Endodermal cell (in vitro differentiated cells): ENCODE data around the gene HSPA4L. TPM values are rescaled to one million over a fixed set of nuclear protein-coding genes. Genes with fewer than 3 reads are reported as not detected.
A peak's percentile ranks its signal among the peaks of the same experiment; 100 is the strongest.

Experiments
- DNase-seq: peaks from one replicate; pipeline ENCODE4 v3.0.0-alpha.2; 2017
- H3K27ac ChIP-seq: 2 replicates; pipeline ENCODE4 v1.5.1; 2013; ENCODE audit warnings: mild to moderate bottlenecking, low read depth, low read length, moderate library complexity
- H3K27me3 ChIP-seq: 2 replicates; pipeline ENCODE4 v1.6.1; 2013; ENCODE audit warnings: mild to moderate bottlenecking, low read length, moderate library complexity; ENCODE audit not compliant: insufficient read depth, control insufficient read depth, poor library complexity, severe bottlenecking
- H3K36me3 ChIP-seq: 2 replicates; pipeline ENCODE4 v1.7.0; 2013; ENCODE audit warnings: mild to moderate bottlenecking, low read length, moderate library complexity; ENCODE audit not compliant: control insufficient read depth, insufficient read depth
- H3K4me1 ChIP-seq: one replicate; pipeline ENCODE4 v1.7.0; 2013; ENCODE audit warnings: low read length; ENCODE audit not compliant: control insufficient read depth, insufficient read depth
- H3K4me3 ChIP-seq: 2 replicates; pipeline ENCODE4 v1.5.1; 2013; ENCODE audit warnings: mild to moderate bottlenecking, low read length, moderate library complexity
- H3K9ac ChIP-seq: 2 replicates; pipeline ENCODE4 v1.6.1; 2013; ENCODE audit warnings: mild to moderate bottlenecking, low read length, moderate library complexity; ENCODE audit not compliant: poor library complexity, severe bottlenecking; ENCODE audit errors: extremely low read depth
- H3K9me3 ChIP-seq: 2 replicates; pipeline ENCODE4 v1.6.1; 2013; ENCODE audit warnings: mild to moderate bottlenecking, low read length, moderate library complexity; ENCODE audit not compliant: control insufficient read depth
- H3K27ac Mint-ChIP-seq: 2 replicates; pipeline ENCODE4 v1.8.0; 2020; ENCODE audit warnings: mixed read lengths
- H3K27me3 Mint-ChIP-seq: 2 replicates; pipeline ENCODE4 v1.8.0; 2021; ENCODE audit warnings: mild to moderate bottlenecking, mixed read lengths; ENCODE audit not compliant: insufficient read depth
- H3K36me3 Mint-ChIP-seq: 2 replicates; pipeline ENCODE4 v1.8.0; 2020; ENCODE audit warnings: low read depth, mixed read lengths
- H3K4me1 Mint-ChIP-seq: 2 replicates; pipeline ENCODE4 v1.8.0; 2020; ENCODE audit warnings: mixed read lengths
- H3K4me3 Mint-ChIP-seq: 2 replicates; pipeline ENCODE4 v1.8.0; 2020; ENCODE audit warnings: mild to moderate bottlenecking, moderate library complexity, mixed read lengths
- H3K9me3 Mint-ChIP-seq: 2 replicates; pipeline ENCODE4 v1.8.0; 2020; ENCODE audit warnings: mild to moderate bottlenecking, mixed read lengths
- WGBS, 2 experiments: methylation state at CpG; one replicate each; pipeline versions ENCODE4 v1.1.5 to v1.1.7; 2013; ENCODE audit warnings: missing lambda C conversion rate in 2 of 2, mixed read lengths in 1 of 2; ENCODE audit not compliant: insufficient coverage in 1 of 2, insufficient read length in 1 of 2; 5-methylcytosine and 5-hydroxymethylcytosine counted together
- total RNA-seq, 2 donors: library from RNA; stranded (reverse); fragmentation: NEBNext Ultra II Directional in 1 of 2; extraction: Animal tissue kit (Norgen Biotek cat#: 25700) in 1 of 2; gene quantifications; 2 replicates in 1 of 2; 3 replicates in 1 of 2; pipeline ENCODE4 v1.2.1, GENCODE V29; 2021
- TF ChIP-seq, protein P1 (sequence below): fragments of 200-600 bp; sonication (generic); conservative IDR thresholded peaks from 2 replicates; pipeline ENCODE4 v1.5.0; 2021; ENCODE audit warnings: antibody characterized with exemption, mild to moderate bottlenecking

HSPA4L gene
- total RNA-seq, 2 donors from 2014 or later, result 2.0 to 6.2 TPM

DNA sequence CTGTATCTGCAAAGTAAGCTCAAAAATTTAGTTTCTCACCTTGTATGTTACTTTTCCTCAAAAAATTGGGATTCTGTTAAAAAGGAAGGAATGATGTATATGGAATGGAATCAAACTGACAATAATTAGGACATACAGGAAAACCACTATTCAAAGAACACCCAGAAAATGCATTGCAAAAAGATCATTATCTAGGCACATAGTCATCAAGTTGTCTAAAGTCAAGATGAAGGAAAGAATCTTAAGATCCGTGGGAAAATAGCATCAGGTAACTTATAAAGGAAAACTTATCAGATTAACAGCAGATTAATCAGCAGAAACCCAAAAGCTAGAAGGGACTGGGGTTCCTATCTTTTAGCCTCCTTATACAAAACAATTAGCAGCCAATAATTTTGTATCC, 75.5 kb downstream of the HSPA4L start:
- Histone ChIP-seq H3K36me3 (no peaks in the 10 kb centered on the region), H3K4me1 (no peaks in the 10 kb centered on the region), H3K9ac (no peak overlapping the region), H3K27ac (no peak overlapping the region), H3K4me3 (no peak overlapping the region), H3K9me3 (peaks cover 26% of the 10 kb centered on the region), H3K27me3 (no peaks in the 10 kb centered on the region)
- TF ChIP-seq, protein P1, sequence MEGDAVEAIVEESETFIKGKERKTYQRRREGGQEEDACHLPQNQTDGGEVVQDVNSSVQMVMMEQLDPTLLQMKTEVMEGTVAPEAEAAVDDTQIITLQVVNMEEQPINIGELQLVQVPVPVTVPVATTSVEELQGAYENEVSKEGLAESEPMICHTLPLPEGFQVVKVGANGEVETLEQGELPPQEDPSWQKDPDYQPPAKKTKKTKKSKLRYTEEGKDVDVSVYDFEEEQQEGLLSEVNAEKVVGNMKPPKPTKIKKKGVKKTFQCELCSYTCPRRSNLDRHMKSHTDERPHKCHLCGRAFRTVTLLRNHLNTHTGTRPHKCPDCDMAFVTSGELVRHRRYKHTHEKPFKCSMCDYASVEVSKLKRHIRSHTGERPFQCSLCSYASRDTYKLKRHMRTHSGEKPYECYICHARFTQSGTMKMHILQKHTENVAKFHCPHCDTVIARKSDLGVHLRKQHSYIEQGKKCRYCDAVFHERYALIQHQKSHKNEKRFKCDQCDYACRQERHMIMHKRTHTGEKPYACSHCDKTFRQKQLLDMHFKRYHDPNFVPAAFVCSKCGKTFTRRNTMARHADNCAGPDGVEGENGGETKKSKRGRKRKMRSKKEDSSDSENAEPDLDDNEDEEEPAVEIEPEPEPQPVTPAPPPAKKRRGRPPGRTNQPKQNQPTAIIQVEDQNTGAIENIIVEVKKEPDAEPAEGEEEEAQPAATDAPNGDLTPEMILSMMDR, result no peak
- H3K36me3 Mint-ChIP-seq, result peaks cover 16% of the 10 kb centered on the region
- H3K4me3 Mint-ChIP-seq, result no peak overlapping the region
- H3K27me3 Mint-ChIP-seq, result no peaks in the 10 kb centered on the region
- WGBS, 2 experiments, result 94 to 100% methylated on average over 1 of the region's 1 CpG
- peak overlapping the region; percentile 45 for H3K27ac Mint-ChIP-seq
- H3K9me3 Mint-ChIP-seq, result peaks cover 29% of the 10 kb centered on the region
- H3K4me1 Mint-ChIP-seq, result peaks cover 14% of the 10 kb centered on the region
- no peak for DNase-seq

DNA sequence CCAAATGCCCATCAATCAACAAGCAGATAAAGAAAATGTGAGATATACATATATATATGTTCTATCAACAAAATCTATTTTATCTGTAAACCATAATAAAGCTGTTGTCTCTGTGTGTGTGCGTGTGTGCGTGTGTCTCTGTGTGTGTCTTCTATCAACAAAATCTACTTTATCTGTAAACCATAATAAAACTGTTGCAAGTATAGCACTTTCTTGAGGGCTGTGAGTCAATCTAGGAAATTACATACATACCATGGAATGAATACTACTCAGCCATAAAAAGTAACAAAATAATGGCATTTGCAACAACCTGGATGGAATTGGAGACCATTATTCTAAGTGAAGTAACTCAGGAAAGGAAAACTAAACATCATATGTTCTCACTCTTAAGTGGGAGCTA, 86.1 kb downstream of the HSPA4L start:
- no peak overlapping the region for H3K9ac ChIP-seq
- no peak for DNase-seq
- no peak overlapping the region for H3K27ac ChIP-seq
- H3K36me3 Mint-ChIP-seq, result peaks cover 5% of the 10 kb centered on the region
- no peak overlapping the region for H3K4me3 ChIP-seq
- no peaks in the 10 kb centered on the region for H3K27me3 ChIP-seq
- no peak overlapping the region for H3K4me3 Mint-ChIP-seq
- H3K27ac Mint-ChIP-seq, result no peak overlapping the region
- no peaks in the 10 kb centered on the region for H3K9me3 ChIP-seq
- no peaks in the 10 kb centered on the region for H3K36me3 ChIP-seq
- 92% methylated on average over 2 of the region's 2 CpGs; no CpG with 5 or more reads in 1 of the 2 experiments for WGBS, 2 experiments
- no peaks in the 10 kb centered on the region for H3K4me1 ChIP-seq
- TF ChIP-seq, protein P1, result no peak
- H3K27me3 Mint-ChIP-seq, result no peaks in the 10 kb centered on the region
- H3K4me1 Mint-ChIP-seq, result no peaks in the 10 kb centered on the region
- H3K9me3 Mint-ChIP-seq, result peaks cover 3% of the 10 kb centered on the region

DNA sequence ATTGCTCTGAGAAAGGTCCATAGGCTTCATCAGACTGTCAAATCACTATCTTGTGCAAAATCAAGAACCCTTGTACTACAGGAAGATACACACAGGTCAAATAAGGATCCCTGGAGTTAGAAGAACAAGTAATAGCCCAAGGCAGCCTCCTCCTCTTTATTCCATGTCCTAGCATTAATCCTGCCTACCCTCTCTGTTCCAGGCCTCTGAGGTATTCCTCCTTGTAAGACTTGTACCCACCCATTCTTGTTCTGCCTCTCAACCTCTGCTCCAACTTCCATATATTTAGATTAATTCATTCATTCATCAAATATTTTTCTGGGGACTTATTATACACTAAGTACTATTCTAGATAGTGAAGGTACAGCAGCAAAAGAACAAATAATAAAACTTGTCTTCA, 88.2 kb downstream of the HSPA4L start:
- Mint-ChIP-seq H3K27me3 (no peaks in the 10 kb centered on the region), H3K4me3 (no peak overlapping the region), H3K36me3 (peaks cover 6% of the 10 kb centered on the region), H3K9me3 (no peaks in the 10 kb centered on the region), H3K4me1 (no peaks in the 10 kb centered on the region), H3K27ac (no peak overlapping the region)
- Histone ChIP-seq H3K4me1 (no peaks in the 10 kb centered on the region), H3K36me3 (no peaks in the 10 kb centered on the region), H3K4me3 (no peak overlapping the region), H3K9me3 (no peaks in the 10 kb centered on the region), H3K27me3 (no peaks in the 10 kb centered on the region), H3K27ac (no peak overlapping the region), H3K9ac (no peak overlapping the region)
- TF ChIP-seq, protein P1, result no peak
- DNase-seq, result no peak
